AG04449 (cell line): Measurements from ENCODE around the gene PPP1R3F.

ENCODE experiments used
- CTCF ChIA-PET: fragments of 350-600 bp; formaldehyde crosslinking; extraction: SDS; loops from one replicate; lab custom pipeline; 2021; ENCODE audit warnings: antibody characterized with exemption; lab: Yijun Ruan, JAX
- POLR2A ChIA-PET: fragments of 400-600, 350-600 bp; formaldehyde crosslinking; extraction: SDS; loops from one replicate; lab custom pipeline; 2020; ENCODE audit warnings: antibody characterized with exemption, inconsistent platforms; lab: Yijun Ruan, JAX
- DNase-seq: peaks from one replicate; pipeline ENCODE4 v3.0.0-alpha.2; 2010; ENCODE audit warnings: low read depth, low spot score
- H3K4me3 ChIP-seq: 2 replicates; pipeline ENCODE4 v1.5.1; 2011; ENCODE audit warnings: low read depth, mild to moderate bottlenecking, control low read depth, low read length
- TF ChIP-seq, protein P1 (sequence below): IDR thresholded peaks from one replicate; pipeline ENCODE4 v1.5.1; 2011; ENCODE audit warnings: mild to moderate bottlenecking, moderate library complexity, low read length, control low read depth, inconsistent platforms; ENCODE audit not compliant: insufficient read depth; ENCODE audit errors: missing control alignments

PPP1R3F gene

DNA sequence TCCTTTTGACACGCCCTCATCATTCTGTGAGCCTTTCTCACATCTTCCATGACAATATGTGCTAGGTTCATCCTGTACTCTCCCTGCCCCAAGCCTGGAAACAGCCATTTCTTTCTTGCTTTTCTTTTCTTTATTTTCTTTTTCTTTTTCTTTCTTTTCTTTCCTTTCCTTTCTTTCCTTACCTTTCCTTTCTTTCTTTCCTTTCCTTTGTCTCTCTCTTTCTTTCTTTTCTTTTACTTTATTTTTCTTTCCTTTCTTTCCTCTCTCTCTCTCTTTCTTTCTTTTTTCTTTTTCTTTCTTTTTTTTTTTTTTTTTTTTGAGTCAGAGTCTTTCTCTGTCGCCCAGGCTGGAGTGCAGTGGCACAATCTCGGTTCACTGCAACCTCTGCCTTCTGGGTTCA is 14.6 kb downstream of the PPP1R3F start:
- ChIA-PET POLR2A (no interaction called here), CTCF (interaction anchor here (0.6 to 0.9 kb wide), 2 partner anchors 10 to 92 kb away, joined by 3 read pairs; no protein-coding TSS in a partner anchor)
- no peak for DNase-seq

DNA sequence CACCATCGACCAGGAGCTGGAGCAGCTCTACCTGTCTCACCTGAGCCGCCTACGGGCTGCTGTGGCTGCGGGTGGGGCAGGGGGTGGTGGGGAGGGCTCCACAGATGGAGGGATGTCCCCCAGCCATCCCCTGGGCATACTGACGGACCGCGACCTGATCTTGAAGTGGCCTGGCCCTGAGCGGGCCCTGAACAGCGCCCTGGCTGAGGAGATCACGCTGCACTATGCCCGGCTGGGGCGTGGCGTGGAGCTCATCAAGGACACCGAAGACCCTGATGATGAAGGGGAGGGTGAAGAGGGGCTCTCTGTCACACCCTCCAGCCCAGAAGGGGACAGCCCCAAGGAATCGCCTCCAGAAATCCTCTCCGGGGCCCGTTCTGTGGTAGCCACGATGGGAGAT is 16.5 kb downstream of the PPP1R3F start:
- DNase-seq, result no peak
- CTCF ChIA-PET, result no interaction called here
- no peak overlapping the region for H3K4me3 ChIP-seq
- POLR2A ChIA-PET, result no interaction called here
- TF ChIP-seq, protein P1, sequence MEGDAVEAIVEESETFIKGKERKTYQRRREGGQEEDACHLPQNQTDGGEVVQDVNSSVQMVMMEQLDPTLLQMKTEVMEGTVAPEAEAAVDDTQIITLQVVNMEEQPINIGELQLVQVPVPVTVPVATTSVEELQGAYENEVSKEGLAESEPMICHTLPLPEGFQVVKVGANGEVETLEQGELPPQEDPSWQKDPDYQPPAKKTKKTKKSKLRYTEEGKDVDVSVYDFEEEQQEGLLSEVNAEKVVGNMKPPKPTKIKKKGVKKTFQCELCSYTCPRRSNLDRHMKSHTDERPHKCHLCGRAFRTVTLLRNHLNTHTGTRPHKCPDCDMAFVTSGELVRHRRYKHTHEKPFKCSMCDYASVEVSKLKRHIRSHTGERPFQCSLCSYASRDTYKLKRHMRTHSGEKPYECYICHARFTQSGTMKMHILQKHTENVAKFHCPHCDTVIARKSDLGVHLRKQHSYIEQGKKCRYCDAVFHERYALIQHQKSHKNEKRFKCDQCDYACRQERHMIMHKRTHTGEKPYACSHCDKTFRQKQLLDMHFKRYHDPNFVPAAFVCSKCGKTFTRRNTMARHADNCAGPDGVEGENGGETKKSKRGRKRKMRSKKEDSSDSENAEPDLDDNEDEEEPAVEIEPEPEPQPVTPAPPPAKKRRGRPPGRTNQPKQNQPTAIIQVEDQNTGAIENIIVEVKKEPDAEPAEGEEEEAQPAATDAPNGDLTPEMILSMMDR, result no peak

More for the DNA sequence above, 14.6 kb downstream of the PPP1R3F start:
- TF ChIP-seq, protein P1, result no peak
- no peak overlapping the region for H3K4me3 ChIP-seq

DNA sequence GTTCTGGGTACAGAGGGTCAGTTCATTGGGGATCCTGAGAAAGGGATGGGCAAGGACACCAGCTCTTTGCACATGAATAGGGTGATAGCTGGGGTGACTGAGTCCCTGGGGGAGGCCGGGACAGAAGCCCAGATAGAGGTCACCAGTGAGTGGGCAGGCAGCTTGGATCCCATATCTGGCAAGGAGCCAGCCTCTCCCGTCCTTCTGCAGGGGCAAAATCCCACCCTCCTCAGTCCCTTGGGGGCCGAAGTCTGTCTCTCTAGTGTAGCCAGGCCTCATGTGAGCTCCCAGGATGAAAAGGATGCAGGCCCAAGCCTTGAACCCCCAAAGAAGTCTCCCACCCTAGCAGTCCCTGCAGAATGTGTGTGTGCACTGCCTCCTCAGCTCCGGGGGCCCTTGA is 17.0 kb downstream of the PPP1R3F start:
- CTCF ChIA-PET, result no interaction called here
- H3K4me3 ChIP-seq, result no peak overlapping the region
- no peak for DNase-seq
- POLR2A ChIA-PET, result no interaction called here
- TF ChIP-seq, protein P1, result no peak

DNA sequence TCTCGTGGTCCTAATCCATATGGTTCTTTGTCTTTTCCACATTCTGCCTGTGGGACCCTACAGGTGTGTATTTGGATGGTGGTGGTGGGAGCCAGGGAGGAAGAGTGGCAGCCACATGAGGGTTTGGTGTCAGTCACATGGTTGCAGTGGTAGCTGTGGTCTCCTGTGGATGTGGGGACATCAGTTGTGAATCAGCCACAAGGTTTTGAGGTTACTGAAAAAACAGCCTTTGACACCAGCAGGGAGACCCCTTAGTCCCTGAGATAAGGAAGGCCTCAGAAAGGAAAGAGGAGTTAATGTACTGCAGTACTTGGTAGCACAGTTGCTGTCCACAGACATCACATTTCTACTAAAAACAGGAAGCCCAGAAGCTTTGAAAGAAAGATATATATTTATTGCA is 18.1 kb downstream of the PPP1R3F start:
- ChIA-PET POLR2A (no interaction called here), CTCF (no interaction called here)
- no peak overlapping the region for H3K4me3 ChIP-seq
- no peak for DNase-seq
- TF ChIP-seq, protein P1, result no peak

DNA sequence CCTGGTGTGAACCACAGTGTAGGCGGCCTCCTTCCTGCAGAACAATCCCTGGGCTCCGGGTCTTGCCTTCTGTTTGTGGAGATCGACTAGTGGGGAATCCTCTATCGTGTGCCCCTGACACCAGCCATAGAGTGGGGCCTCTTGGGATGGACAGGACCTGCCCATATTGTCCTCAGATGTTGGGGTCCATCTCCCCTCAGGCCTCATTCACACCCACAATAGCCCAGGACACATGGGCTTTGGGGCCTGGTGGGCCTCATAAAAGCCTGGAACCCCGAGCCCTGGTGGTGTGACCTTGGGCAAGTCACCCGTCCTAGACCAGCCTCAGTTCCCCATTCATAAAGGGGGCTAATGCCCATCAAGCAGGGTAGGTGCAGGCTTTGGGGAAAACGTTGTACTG is 20.6 kb downstream of the PPP1R3F start:
- TF ChIP-seq, protein P1, result no peak
- DNase-seq, result no peak
- no peak overlapping the region for H3K4me3 ChIP-seq
- ChIA-PET POLR2A (no interaction called here), CTCF (interaction anchor here (1.7 kb wide), 1 partner anchor 549 kb away, joined by 4 read pairs; no protein-coding TSS in a partner anchor)

DNA sequence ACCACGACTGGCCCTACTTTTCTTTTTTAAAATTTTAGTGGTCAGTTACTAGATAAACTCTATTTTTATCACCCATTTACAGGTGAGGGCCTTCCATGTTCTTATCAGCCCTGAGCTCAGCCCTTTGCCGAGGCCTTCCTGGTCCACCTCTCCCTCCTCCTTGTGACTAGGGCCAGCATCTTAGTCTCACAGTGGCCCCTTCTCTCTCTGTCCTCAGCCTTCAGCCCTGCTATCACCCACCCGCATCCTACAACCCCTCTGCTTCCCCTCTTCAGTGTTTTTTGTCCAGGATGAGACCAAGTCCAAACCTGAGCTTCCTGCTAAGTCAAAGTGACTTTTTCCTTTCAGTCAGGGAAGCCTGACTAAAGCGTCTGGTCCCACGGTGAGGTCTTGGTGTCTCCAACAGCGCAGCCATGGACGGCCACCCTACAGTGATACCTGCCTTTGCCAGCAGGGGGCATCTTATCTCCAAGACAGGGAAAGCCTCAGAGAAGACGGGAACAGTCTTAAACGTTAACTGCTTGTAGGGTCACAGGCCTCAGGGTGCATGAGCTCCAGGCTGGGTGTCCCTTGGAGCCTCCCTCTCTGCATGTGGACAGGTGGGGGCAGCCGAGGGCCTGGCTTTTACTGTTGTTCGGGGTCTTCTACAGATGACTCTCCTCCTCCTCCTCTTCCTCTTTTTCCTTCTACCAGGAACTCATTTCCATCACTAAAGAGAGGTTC is 22.2 kb downstream of the PPP1R3F start:
- TF ChIP-seq, protein P1, result peak; percentile 66
- CTCF ChIA-PET, result interaction anchor here (1.2 to 2.4 kb wide), 6 partner anchors 11 to 547 kb away, joined by 3 to 11 read pairs (median 4); no protein-coding TSS in a partner anchor
- no peak overlapping the region for H3K4me3 ChIP-seq
- no peak for DNase-seq
- POLR2A ChIA-PET, result no interaction called here
